Fibroblast of peridontal ligament (primary cell): Measurements from ENCODE around the gene RNASE12.
"Not testable (repeated sequence)": the region's sequence is repeated elsewhere in the genome, so short reads cannot be mapped to it uniquely, and the experiment has no call there.

Experiments used
- DNase-seq: peaks from one replicate; pipeline ENCODE4 v3.0.0-alpha.2; 2010; ENCODE audit errors: extremely low read depth

Gene RNASE12

GRCh38 chr14:20583142-20583541 lies 8.0 kb downstream of the RNASE12 start:
- DNase-seq, result no peak

- no peak for DNase-seq
Observed at GRCh38 chr14:20580242-20580641, 10.9 kb downstream of the RNASE12 start.

- no peak for DNase-seq
Observed at GRCh38 chr14:20578784-20579502, 12.2 kb downstream of the RNASE12 start.

GRCh38 chr14:20578325-20578724 lies 12.9 kb downstream of the RNASE12 start:
- no peak for DNase-seq

- not testable (repeated sequence) for DNase-seq
Observed at GRCh38 chr14:20572382-20572990, 18.7 kb downstream of the RNASE12 start.

- DNase-seq, result not testable (repeated sequence)
Observed at GRCh38 chr14:20570720-20571119, 20.5 kb downstream of the RNASE12 start.

- DNase-seq, result not testable (repeated sequence)
Observed at GRCh38 chr14:20569865-20570264, 21.3 kb downstream of the RNASE12 start.

- DNase-seq, result no peak
Observed at GRCh38 chr14:20569066-20569465, 22.1 kb downstream of the RNASE12 start.

GRCh38 chr14:20568393-20568792 lies 22.8 kb downstream of the RNASE12 start:
- no peak for DNase-seq

- not testable (repeated sequence) for DNase-seq
Observed at GRCh38 chr14:20567199-20567598, 24.0 kb downstream of the RNASE12 start.

- no peak for DNase-seq
Observed at GRCh38 chr14:20564501-20564997, 26.6 kb downstream of the RNASE12 start.

- DNase-seq, result no peak
Observed at GRCh38 chr14:20563971-20564370, 27.2 kb downstream of the RNASE12 start.

GRCh38 chr14:20560961-20561360 lies 30.2 kb downstream of the RNASE12 start, which contains the start of gene RNASE9:
RNASE9 (minus strand) TSS chr14:20561047.
- no peak for DNase-seq

- DNase-seq, result no peak
Observed at GRCh38 chr14:20559461-20559904, 31.7 kb downstream of the RNASE12 start.

- no peak for DNase-seq
Observed at GRCh38 chr14:20557212-20557542, 34.0 kb downstream of the RNASE12 start.

GRCh38 chr14:20556500-20557211 lies 34.5 kb downstream of the RNASE12 start:
- no peak for DNase-seq

GRCh38 chr14:20555845-20556244 lies 35.3 kb downstream of the RNASE12 start:
- no peak for DNase-seq

- DNase-seq, result no peak
Observed at GRCh38 chr14:20553024-20553423, 38.2 kb downstream of the RNASE12 start.

GRCh38 chr14:20551606-20552005 lies 39.6 kb downstream of the RNASE12 start:
- no peak for DNase-seq

GRCh38 chr14:20550926-20551325 lies 40.2 kb downstream of the RNASE12 start:
- DNase-seq, result no peak

GRCh38 chr14:20548414-20549158 lies 42.6 kb downstream of the RNASE12 start:
- DNase-seq, result no peak

GRCh38 chr14:20546877-20547276 lies 44.3 kb downstream of the RNASE12 start:
- no peak for DNase-seq
